GM04504 (cell line): ENCODE measurements around the gene TMTC3.
"Not testable (repeated sequence)": the region's sequence is repeated elsewhere in the genome, so short reads cannot be mapped to it uniquely, and the experiment has no call there.

Experiments
- DNase-seq: peaks from one replicate; pipeline ENCODE4 v3.0.0-alpha.2; 2012; ENCODE audit warnings: low read depth

Gene TMTC3

GRCh38 chr12:88166179-88166578, 24.1 kb downstream of the TMTC3 start:
- no peak for DNase-seq

DNA sequence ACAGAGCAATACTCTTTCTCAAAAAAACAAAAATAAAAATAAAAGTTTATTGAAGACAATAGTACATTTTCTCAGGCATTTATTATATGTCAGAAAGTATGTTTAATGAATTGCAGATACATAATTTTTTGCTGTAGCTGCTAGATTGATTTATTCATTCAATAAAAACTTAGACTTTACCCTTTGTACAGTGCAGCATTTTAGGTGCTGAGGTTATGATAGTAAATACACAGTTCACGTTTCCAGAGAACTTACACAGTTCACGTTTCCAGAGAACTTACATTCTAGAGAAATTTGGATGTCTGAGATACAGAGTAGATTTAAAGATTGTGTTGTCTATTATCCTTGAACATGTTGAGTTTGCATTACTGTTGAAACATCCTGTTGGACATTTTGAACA, 25.3 kb downstream of the TMTC3 start:
- no peak for DNase-seq

DNA sequence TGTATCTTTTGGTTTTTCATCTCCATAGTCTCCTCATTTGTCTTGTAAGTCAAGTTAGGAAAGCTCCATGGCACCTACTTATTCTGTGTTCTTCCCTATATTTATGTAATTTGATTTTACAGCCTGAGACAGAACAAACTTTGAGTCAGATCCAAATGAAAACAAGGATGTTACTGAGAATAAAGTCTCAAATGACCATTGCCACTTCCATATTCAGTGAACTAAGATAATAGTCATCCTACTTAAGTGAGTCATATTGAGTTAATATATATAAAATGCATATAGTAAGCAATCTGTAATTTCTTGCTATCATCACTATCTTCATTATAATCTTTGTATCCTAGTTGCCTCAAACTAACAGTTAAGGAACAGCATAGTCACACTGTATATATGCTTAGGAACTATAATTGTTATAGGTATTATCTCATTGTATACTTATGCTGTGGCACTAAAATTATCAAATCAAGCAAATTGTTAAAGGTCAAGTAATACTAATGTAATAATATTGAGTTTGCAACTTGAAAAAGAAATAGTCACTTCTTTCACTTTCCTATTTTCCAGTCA, 30.8 kb downstream of the TMTC3 start:
- no peak for DNase-seq

DNA sequence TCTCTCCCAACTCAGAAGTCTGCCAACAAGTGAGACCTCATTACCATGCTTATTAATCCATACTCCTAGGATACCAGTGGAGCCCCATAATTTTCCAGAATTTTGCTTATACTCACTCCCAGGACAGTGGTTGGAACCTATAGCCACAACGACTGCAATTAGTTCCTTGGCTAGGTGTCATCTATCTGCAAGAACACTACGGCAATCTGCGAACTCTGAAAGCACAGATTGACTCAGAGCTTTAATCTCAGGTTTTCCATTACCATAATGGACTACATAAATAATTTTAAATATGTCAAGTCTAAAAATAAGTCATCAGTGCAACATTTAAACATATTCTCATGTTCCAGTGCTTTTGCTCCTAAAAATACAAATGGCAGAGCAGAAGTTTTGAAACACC, 33.4 kb downstream of the TMTC3 start:
- no peak for DNase-seq

GRCh38 chr12:88179436-88180014, 37.4 kb downstream of the TMTC3 start:
- no peak for DNase-seq

GRCh38 chr12:88181881-88182280, 39.8 kb downstream of the TMTC3 start:
- no peak for DNase-seq

GRCh38 chr12:88182416-88182815, 40.3 kb downstream of the TMTC3 start:
- DNase-seq: no peak

- no peak for DNase-seq
Observed at GRCh38 chr12:88184196-88184595, 42.1 kb downstream of the TMTC3 start.

DNA sequence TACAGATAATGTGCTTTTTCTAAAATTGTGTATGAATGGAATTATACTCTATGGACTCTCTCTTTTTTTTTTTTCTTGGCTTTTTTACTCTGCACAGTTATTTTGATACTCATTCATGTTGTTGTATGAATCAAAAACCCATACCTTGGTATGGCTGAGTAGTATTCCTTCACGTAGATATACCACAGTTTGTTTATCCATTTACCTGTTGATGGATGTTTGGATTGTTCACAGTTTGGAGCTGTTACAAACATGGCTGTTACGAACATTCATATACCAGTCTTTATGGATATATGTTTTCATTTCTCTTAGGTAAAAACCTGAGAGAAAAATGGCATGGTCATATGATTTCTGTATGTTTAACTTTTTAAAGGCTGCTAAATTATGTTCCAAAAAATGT, 43.2 kb downstream of the TMTC3 start:
- no peak for DNase-seq

DNA sequence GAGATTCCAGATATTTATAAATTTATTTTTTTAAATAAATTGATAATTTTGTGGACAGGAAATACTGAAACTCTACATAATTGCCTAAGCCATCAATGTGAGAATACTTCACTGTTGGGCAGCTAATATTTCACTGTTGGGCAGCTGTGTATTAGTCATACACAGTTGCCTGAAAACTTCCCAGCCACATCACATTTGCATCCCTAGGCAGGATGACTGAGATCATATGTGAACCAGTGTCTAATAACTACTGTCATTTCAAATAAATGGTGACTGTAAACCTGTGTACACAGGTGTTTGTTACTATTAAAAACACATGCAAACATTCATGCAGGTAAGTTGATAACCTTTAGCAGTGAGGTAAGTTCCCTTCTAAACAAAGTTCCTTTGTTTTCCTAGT, 43.9 kb downstream of the TMTC3 start:
- peak; percentile 48 for DNase-seq

DNA sequence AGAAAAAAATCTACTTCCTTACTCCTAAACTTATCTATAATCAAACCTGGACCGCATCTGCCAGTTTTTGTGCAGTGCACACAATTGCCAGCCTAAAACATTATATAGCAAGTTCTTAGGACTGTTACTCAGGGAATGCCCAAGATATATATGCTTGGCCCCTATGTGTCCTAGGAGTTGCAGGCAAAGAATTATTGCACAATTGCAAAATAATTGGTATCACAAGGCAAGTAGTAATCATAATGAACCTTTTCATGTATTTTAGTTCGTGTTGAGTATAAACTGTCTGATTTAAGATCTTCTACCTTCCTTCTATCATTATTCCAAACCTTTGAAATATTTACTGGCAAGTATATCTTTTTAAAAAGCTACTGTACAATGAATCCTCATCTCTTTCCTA, 45.5 kb downstream of the TMTC3 start:
- DNase-seq: no peak

DNA sequence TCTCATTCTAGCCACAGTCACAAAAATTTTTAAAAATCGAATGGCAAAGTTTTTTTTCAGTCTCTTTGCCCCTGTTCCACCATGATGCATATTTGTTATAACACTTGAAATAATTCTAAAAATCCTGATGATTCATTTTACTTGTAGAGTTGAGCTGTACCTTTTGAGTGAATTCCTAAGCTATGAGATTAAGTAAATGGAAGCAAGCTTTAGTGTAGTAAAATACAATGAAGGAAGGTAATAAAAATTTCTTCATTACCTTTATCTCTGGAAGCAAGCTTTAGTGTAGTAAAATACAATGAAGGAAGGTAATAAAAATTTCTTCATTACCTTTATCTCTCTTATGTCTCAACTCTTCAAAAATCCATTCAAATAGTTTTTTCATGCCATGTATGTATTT, 46.1 kb downstream of the TMTC3 start:
- DNase-seq: no peak

DNA sequence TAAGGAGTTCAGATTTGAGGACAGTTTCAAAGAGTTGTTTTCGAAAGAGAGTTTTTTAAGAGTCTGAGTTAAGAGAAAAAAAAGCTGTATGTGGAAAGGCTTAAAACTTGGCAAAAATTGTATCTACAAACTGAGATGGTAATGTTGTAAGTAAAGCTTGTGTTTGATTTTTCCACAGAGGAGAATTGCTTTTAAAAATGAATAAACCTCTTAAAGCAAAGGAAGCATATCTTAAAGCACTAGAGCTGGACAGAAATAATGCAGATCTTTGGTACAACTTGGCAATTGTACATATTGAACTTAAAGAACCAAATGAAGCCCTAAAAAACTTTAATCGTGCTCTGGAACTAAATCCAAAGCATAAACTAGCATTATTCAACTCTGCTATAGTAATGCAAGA, 50.3 kb downstream of the TMTC3 start:
- no peak for DNase-seq

- no peak for DNase-seq
Observed at GRCh38 chr12:88194868-88195267, 52.8 kb downstream of the TMTC3 start.

DNA sequence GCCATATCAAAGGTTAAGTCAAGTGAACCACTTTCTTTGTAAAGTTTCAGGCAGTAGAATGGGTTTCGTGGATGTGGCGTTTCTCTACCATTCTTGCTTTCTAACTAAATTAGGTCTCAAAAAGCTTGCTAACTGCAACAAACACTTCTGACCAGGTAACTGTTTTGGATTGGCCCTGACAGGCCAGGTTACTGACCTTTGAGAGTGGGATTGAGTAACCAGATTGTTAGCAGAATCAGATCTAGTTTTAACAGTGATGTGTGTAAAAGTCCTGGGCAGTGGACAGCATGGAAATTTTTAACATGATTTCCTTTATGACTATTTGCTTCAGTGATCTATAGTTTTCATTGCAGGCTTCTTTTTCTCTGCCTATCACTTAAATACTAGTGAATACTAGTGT, 57.9 kb downstream of the TMTC3 start:
- DNase-seq: no peak

GRCh38 chr12:88202500-88202899, 60.4 kb downstream of the TMTC3 start:
- DNase-seq: no peak

DNA sequence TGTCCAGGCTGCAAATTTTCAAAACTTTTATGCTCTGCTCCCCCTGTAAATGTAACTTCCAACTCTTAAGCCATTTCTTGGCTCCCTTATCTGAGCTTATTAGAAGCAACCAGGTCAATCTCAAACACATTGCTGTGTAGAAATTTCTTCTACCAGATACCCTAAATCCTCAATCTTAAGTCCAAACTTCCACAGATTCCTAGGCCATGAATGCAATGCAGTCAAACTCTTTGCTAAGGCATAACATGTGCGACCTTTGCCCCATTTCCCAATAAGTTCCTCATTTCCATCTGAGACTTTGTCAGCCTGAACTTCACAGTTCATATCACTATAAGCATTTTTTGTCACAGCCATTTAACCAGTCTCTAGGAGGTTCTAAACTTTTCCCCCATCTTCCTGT, 64.5 kb downstream of the TMTC3 start:
- DNase-seq: peak; percentile 66

- peak; percentile 65 for DNase-seq
Observed at GRCh38 chr12:88207921-88208620, 66.0 kb downstream of the TMTC3 start.

DNA sequence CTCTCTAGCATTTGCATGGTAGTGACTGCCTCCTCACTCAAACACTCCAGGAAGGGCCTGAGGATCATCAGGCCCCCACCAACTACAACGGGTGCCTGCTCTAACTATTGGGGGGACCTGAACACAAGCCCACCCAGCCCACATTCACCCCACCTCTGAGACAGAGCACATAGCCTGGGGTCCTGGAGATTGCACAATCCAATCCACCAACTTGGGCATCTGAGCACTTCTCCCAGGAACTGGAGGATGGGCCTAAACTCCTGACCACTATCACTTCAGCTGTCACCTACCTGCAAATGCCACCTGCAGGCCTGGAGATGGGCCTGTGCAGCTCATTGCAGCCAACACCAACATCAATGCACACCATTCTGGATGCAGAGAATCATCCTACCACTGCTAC, 66.6 kb downstream of the TMTC3 start:
- DNase-seq: no peak

DNA sequence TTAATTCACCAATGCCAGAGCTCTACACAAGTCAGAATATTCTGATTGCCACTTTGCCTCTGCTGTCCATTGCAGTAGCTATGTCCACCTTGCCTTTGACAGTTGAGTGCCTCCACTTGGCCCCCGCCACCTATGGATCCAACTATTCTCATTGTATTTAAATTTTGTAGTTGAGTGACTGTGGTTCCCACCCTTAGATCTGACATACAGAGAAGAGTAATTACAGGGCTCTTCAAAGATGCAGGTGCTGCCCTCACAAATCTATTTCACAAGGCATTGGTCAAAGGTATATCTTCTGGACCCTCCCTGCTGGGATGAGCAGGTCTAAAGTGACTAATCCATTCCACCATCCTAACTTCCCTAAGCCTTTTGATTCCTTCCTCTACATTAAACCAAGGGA, 68.2 kb downstream of the TMTC3 start:
- DNase-seq: not testable (repeated sequence)

GRCh38 chr12:88218293-88218692, 76.2 kb downstream of the TMTC3 start:
- no peak for DNase-seq

GRCh38 chr12:88219861-88220260, 77.8 kb downstream of the TMTC3 start:
- no peak for DNase-seq

GRCh38 chr12:88223519-88223918, 81.4 kb downstream of the TMTC3 start:
- DNase-seq: no peak

GRCh38 chr12:88225776-88226175, 83.7 kb downstream of the TMTC3 start:
- DNase-seq: no peak
